ACC112 (cell line): ENCODE data around the gene DYRK3.
"Not testable (repeated sequence)": the region's sequence is repeated elsewhere in the genome, so short reads cannot be mapped to it uniquely, and the experiment has no call there.

Experiments used
- H2AFZ ChIP-seq: fragments of 200-600 bp; sonication (generic); one replicate; pipeline ENCODE4 v1.6.0; 2017; ENCODE audit warnings: antibody characterized with exemption, low read length; ENCODE audit not compliant: unreplicated experiment
- H3K27ac ChIP-seq: fragments of 200-600 bp; sonication (generic); 2 replicates; pipeline ENCODE4 v1.5.1; 2014; ENCODE audit warnings: low read depth, mild to moderate bottlenecking, antibody characterized with exemption, low read length, moderate library complexity
- H3K27me3 ChIP-seq: fragments of 200-600 bp; sonication (generic); 2 replicates; pipeline ENCODE4 v1.6.1; 2014; ENCODE audit warnings: mild to moderate bottlenecking, antibody characterized with exemption, low read length, moderate library complexity, mixed read lengths; ENCODE audit not compliant: insufficient read depth
- H3K36me3 ChIP-seq: fragments of 200-600 bp; sonication (generic); 2 replicates; pipeline ENCODE4 v1.6.1; 2016; ENCODE audit warnings: mild to moderate bottlenecking, antibody characterized with exemption, low read length, moderate library complexity, mixed read lengths; ENCODE audit not compliant: insufficient read depth
- H3K4me1 ChIP-seq: fragments of 200-600 bp; sonication (generic); one replicate; pipeline ENCODE4 v1.6.1; 2016; ENCODE audit warnings: low read length, mixed read lengths; ENCODE audit not compliant: insufficient read depth, unreplicated experiment, control insufficient read depth
- H3K4me3 ChIP-seq: fragments of 200-600 bp; sonication (generic); 2 replicates; pipeline ENCODE4 v1.5.1; 2014; ENCODE audit warnings: mild to moderate bottlenecking, low read depth, low read length
- H3K79me2 ChIP-seq: fragments of 200-600 bp; sonication (generic); one replicate; pipeline ENCODE4 v1.6.0; 2016; ENCODE audit warnings: low read length; ENCODE audit not compliant: control insufficient read depth, unreplicated experiment, insufficient read depth

Gene DYRK3

GRCh38 chr1:206631085-206631509, 4.2 kb upstream of the DYRK3 start:
- peak overlapping the region; percentile 20 for H2AFZ ChIP-seq

DNA sequence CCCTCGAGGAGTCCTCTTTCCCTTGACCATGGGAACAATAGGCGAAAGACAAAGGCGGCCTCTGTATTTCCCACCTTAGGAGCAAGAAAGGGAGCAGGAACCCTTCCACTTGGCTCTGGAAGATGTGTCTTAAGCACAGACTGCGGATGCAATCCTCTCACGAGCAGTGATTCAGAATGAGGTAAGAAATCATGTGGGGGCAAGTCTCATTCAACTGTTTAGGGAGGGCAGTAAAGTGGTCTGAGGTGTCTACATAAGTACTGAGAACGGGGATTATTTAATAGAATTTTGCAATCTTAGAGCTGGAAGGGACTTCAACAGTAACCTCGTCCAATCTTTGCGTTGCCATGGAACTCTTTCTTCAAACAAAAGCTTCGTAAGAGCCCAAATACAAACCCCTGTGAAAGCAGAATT, 1.6 kb upstream of the DYRK3 start:
- Histone ChIP-seq H3K4me1 (peaks cover 34% of the 10 kb centered on the region), H3K27me3 (no peaks in the 10 kb centered on the region), H2AFZ (peak overlapping the region; percentile 61), H3K79me2 (peaks cover 23% of the 10 kb centered on the region), H3K27ac (peak overlapping the region; percentile 90), H3K36me3 (no peaks in the 10 kb centered on the region), H3K4me3 (peak overlapping the region; percentile 6)

More at GRCh38 chr1:206631085-206631509, 4.2 kb upstream of the DYRK3 start:
- Histone ChIP-seq H3K27me3 (no peaks in the 10 kb centered on the region), H3K4me3 (no peak overlapping the region), H3K27ac (no peak overlapping the region), H3K4me1 (peaks cover 17% of the 10 kb centered on the region), H3K36me3 (no peaks in the 10 kb centered on the region), H3K79me2 (peaks cover 7% of the 10 kb centered on the region)

- H3K79me2 ChIP-seq: peaks cover 23% of the 10 kb centered on the region
- peak overlapping the region; percentile 90 for H3K27ac ChIP-seq
- peak overlapping the region; percentile 47 for H2AFZ ChIP-seq
- H3K4me3 ChIP-seq: peak overlapping the region; percentile 89
- no peaks in the 10 kb centered on the region for H3K36me3 ChIP-seq
- peaks cover 42% of the 10 kb centered on the region for H3K4me1 ChIP-seq
- no peaks in the 10 kb centered on the region for H3K27me3 ChIP-seq
Measured at GRCh38 chr1:206634365-206635079, 814 bp upstream of the DYRK3 start.

DNA sequence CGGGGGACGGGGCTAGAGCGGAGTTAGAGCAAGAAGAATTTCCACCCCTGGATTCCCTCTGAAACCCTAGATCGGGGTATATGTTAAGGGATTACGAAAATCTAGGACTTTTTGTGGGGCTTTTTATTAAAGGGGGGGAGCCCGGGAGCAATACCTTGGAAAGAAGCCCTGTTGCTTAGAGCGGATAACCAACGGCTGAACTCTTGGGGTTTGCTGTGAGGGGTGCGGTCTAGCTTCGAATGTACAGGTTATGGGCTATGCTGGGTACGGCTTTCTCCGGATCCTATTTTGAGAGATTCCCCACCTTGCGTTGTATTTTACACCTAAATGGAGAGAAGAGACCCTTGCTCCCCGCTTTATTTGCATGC, 626 bp downstream of the DYRK3 start:
- peaks cover 44% of the 10 kb centered on the region for H3K4me1 ChIP-seq
- H3K79me2 ChIP-seq: peaks cover 23% of the 10 kb centered on the region
- peak overlapping the region; percentile 89 for H3K4me3 ChIP-seq
- H3K27me3 ChIP-seq: no peaks in the 10 kb centered on the region
- peak overlapping the region; percentile 65 for H3K27ac ChIP-seq
- no peaks in the 10 kb centered on the region; the same call in 1 of the 2 replicates for H3K36me3 ChIP-seq
- H2AFZ ChIP-seq: peak overlapping the region; percentile 63

- H3K27me3 ChIP-seq: no peaks in the 10 kb centered on the region
- peaks cover 44% of the 10 kb centered on the region for H3K4me1 ChIP-seq
- peak overlapping the region; percentile 65 for H3K27ac ChIP-seq
- peaks cover 23% of the 10 kb centered on the region for H3K79me2 ChIP-seq
- H2AFZ ChIP-seq: no peak overlapping the region
- H3K36me3 ChIP-seq: no peaks in the 10 kb centered on the region; the same call in 1 of the 2 replicates
- peak overlapping the region; percentile 89 for H3K4me3 ChIP-seq
Measured at GRCh38 chr1:206636671-206637070, 1.3 kb downstream of the DYRK3 start.

DNA sequence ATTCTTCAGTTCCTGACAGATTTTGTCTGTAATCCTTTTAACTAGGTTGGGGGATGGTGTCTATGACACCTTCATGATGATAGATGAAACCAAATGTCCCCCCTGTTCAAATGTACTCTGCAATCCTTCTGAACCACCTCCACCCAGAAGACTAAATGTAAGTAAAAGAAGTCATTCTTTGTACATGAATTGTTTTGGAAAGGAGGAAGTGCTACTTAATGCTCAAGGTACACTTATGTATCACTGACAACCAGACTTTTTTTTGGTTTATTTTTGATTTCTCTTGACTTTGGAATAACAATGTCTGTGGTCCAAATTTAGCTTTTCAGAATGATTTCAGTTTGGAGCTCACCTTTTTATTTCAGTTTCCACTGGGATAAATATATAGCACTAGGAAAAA, 2.3 kb downstream of the DYRK3 start:
- no peaks in the 10 kb centered on the region for H3K27me3 ChIP-seq
- H3K36me3 ChIP-seq: no peaks in the 10 kb centered on the region; the same call in 1 of the 2 replicates
- peak overlapping the region; percentile 89 for H3K4me3 ChIP-seq
- no peak overlapping the region for H2AFZ ChIP-seq
- peaks cover 23% of the 10 kb centered on the region for H3K79me2 ChIP-seq
- peaks cover 44% of the 10 kb centered on the region for H3K4me1 ChIP-seq
- peak overlapping the region; percentile 65 for H3K27ac ChIP-seq

DNA sequence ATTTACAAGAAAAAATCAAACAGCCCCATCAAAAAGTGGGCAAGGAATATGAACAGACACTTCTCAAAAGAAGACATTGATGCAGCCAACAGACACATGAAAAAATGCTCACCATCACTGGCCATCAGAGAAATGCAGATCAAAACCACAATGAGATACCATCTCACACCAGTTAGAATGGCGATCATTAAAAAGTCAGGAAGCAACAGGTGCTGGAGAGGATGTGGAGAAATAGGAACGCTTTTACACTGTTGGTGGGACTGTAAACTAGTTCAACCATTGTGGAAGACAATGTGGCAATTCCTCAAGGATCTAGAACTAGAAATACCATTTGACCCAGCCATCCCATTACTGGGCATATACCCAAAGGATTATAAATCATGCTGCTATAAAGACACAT, 6.7 kb downstream of the DYRK3 start:
- H3K4me1 ChIP-seq: peaks cover 22% of the 10 kb centered on the region
- not testable (repeated sequence) for H2AFZ ChIP-seq, H3K4me3 ChIP-seq, H3K36me3 ChIP-seq, H3K27me3 ChIP-seq, H3K27ac ChIP-seq, H3K79me2 ChIP-seq

- no peaks in the 10 kb centered on the region for H3K27me3 ChIP-seq
- no peak overlapping the region for H2AFZ ChIP-seq
- H3K27ac ChIP-seq: no peak overlapping the region
- H3K79me2 ChIP-seq: no peaks in the 10 kb centered on the region
- peaks cover 18% of the 10 kb centered on the region for H3K36me3 ChIP-seq
- peaks cover 12% of the 10 kb centered on the region for H3K4me1 ChIP-seq
- H3K4me3 ChIP-seq: no peak overlapping the region
Measured at GRCh38 chr1:206643118-206643698, 7.9 kb downstream of the DYRK3 start.

DNA sequence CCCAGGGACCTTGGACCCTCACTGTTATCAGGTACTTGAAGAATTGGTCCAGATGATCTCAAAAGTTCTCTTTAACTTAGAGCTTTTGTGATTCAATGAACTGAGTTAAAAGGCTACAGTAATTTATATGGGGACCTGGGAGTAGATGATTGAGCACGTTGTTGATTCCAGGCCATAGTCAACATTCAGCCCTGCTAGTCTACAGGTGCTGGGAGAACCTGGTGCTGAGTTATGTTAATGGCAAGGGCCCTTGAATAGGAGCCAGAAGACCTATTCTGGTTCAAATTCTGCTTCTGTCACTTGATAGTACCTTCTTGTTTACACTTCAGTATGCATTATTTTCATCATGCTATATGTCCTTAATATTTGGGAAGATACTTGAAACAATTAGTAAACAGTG, 11.2 kb downstream of the DYRK3 start:
- Histone ChIP-seq H3K4me1 (no peaks in the 10 kb centered on the region), H3K27me3 (no peaks in the 10 kb centered on the region), H3K79me2 (no peaks in the 10 kb centered on the region), H2AFZ (no peak overlapping the region), H3K27ac (no peak overlapping the region), H3K4me3 (no peak overlapping the region), H3K36me3 (peaks cover 31% of the 10 kb centered on the region)

GRCh38 chr1:206647224-206647623, 11.9 kb downstream of the DYRK3 start:
- H3K36me3 ChIP-seq: peaks cover 32% of the 10 kb centered on the region
- no peaks in the 10 kb centered on the region for H3K4me1 ChIP-seq
- H3K27me3 ChIP-seq: no peaks in the 10 kb centered on the region
- no peak overlapping the region for H3K27ac ChIP-seq
- H3K79me2 ChIP-seq: no peaks in the 10 kb centered on the region
- no peak overlapping the region for H3K4me3 ChIP-seq
- no peak overlapping the region for H2AFZ ChIP-seq
